IPS-11a (cell line): ENCODE results near the gene SATL1.
"Not testable (repeated sequence)": the region's sequence is repeated elsewhere in the genome, so short reads cannot be mapped to it uniquely, and the experiment has no call there.

Source experiments
- H3K4me3 ChIP-seq: one replicate; pipeline ENCODE4 v1.5.1; 2013; ENCODE audit warnings: low read depth, low read length, control low read depth

Gene SATL1

GRCh38 chrX:85112293-85112692 lies 131.3 kb downstream of the SATL1 start:
- H3K4me3 ChIP-seq: no peak overlapping the region

GRCh38 chrX:85111347-85111746 lies 132.2 kb downstream of the SATL1 start:
- no peak overlapping the region for H3K4me3 ChIP-seq

- no peak overlapping the region for H3K4me3 ChIP-seq
Observed at GRCh38 chrX:85109235-85109634, 134.3 kb downstream of the SATL1 start.

- no peak overlapping the region for H3K4me3 ChIP-seq
Observed at GRCh38 chrX:85108165-85108564, 135.4 kb downstream of the SATL1 start.

- H3K4me3 ChIP-seq: no peak overlapping the region
Observed at GRCh38 chrX:85107407-85107806, 136.2 kb downstream of the SATL1 start.

GRCh38 chrX:85089321-85089840 lies 154.2 kb downstream of the SATL1 start:
- no peak overlapping the region for H3K4me3 ChIP-seq

GRCh38 chrX:85084770-85085393 lies 158.7 kb downstream of the SATL1 start:
- H3K4me3 ChIP-seq: no peak overlapping the region

- not testable (repeated sequence) for H3K4me3 ChIP-seq
Observed at GRCh38 chrX:85077247-85077646, 166.3 kb downstream of the SATL1 start.

GRCh38 chrX:85065512-85066198 lies 177.9 kb downstream of the SATL1 start:
- H3K4me3 ChIP-seq: no peak overlapping the region

- no peak overlapping the region for H3K4me3 ChIP-seq
Observed at GRCh38 chrX:85052636-85053343, 190.8 kb downstream of the SATL1 start.

- H3K4me3 ChIP-seq: no peak overlapping the region
Observed at GRCh38 chrX:85052205-85052604, 191.4 kb downstream of the SATL1 start.

- H3K4me3 ChIP-seq: no peak overlapping the region
Observed at GRCh38 chrX:85051627-85052026, 192.0 kb downstream of the SATL1 start.
